OCI-LY1 (cell line): ENCODE results near the gene P4HB.

Experiments
- EZH2 ChIP-seq: fragments of 200-600 bp; sonication (generic), shearing (Covaris generic); IDR thresholded peaks from 2 replicates; pipeline ENCODE4 v1.8.0; 2017; ENCODE audit warnings: borderline replicate concordance, mixed run types, mild to moderate bottlenecking, antibody characterized with exemption, low read length, moderate library complexity, mixed read lengths
- TF ChIP-seq, protein P1 (sequence below): fragments of 200-600 bp; sonication (generic), shearing (Covaris generic); IDR thresholded peaks from 2 replicates; pipeline ENCODE4 v1.5.1; 2017; ENCODE audit warnings: mild to moderate bottlenecking, antibody characterized with exemption, low read length, moderate library complexity, mixed read lengths

DNA sequence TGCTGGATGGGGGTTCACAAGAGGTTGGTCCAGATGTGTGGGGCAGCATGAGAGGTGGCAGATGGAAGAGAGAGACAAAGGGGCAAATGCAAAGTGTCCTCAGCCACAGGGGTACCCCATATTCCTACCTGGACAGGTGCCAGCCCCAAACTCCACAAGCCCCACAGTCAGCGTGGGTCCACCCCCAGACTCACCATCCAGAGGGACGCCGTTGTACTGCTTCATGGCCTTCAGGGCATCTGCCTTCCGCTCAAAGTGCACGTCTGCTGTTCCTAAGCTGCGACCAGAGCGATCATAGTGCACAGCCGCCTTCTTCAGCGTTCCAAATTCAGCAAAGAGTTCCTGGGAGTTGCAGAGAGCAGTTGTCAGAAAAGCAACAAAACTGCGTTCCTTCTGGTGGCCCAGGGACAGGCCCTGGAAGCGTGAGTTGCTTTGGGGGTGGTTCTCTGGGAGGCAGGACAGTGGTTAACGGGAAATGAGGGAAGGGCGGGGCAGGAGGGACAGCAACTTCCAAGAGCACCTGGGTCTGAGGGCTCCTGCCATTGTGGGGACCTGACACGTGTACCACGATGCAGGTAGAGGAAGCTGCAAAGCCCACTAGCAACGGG is 28.8 kb upstream of the P4HB start:
- TF ChIP-seq, protein P1, sequence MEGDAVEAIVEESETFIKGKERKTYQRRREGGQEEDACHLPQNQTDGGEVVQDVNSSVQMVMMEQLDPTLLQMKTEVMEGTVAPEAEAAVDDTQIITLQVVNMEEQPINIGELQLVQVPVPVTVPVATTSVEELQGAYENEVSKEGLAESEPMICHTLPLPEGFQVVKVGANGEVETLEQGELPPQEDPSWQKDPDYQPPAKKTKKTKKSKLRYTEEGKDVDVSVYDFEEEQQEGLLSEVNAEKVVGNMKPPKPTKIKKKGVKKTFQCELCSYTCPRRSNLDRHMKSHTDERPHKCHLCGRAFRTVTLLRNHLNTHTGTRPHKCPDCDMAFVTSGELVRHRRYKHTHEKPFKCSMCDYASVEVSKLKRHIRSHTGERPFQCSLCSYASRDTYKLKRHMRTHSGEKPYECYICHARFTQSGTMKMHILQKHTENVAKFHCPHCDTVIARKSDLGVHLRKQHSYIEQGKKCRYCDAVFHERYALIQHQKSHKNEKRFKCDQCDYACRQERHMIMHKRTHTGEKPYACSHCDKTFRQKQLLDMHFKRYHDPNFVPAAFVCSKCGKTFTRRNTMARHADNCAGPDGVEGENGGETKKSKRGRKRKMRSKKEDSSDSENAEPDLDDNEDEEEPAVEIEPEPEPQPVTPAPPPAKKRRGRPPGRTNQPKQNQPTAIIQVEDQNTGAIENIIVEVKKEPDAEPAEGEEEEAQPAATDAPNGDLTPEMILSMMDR: no peak
- no peak for TF ChIP-seq EZH2
